GM19452 (cell line): ENCODE data around the gene KRT76.
"Not testable (repeated sequence)": the region's sequence is repeated elsewhere in the genome, so short reads cannot be mapped to it uniquely, and the experiment has no call there.

Experiments
- ATAC-seq: cut with Tn5 transposase; IDR thresholded peaks from one replicate; pipeline ENCODE4 v1.9.1; 2021; ENCODE audit not compliant: unreplicated experiment

The KRT76 gene

GRCh38 chr12:52797529-52797894 lies 20.4 kb upstream of the KRT76 start:
- ATAC-seq = no peak

GRCh38 chr12:52796839-52797528 lies 19.8 kb upstream of the KRT76 start:
- ATAC-seq = no peak

GRCh38 chr12:52796429-52796794 lies 19.3 kb upstream of the KRT76 start:
- no peak for ATAC-seq

DNA sequence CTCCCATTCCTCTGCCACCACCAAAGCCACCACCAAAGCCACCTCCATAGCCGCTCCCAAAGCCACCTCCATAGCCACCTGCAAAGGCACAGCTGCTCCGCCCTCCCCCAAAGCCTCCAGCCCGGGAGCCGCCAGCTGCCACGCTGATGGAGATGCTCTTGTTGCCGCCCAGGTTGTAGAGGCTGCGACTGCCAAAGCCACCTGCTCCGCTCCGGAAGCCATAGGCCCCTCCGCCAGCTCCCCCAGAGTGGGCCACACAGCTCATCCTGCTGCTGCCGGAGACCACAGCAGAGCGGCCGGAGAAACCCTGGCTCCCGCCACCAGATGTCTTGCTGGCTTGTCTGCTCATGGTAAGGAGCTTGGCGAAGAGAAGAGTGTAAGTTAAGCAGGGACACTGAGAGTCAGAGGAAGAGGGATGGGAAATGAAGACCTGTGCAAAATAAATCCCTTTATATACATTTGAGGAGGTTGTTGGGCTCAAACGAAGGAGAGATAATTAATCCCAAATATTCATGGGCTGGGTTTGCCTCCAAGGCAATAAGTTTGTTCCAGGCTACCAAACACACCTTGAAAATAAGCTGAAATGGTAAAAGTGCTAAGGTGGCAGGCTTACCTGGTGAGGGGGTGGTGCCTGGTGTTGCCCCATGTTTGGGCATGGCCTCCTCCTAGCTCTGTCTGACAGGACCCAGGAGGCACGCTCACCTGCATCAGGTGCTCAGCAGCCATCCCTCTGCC lies 18.7 kb upstream of the KRT76 start, which contains the start of gene KRT3:
Gene KRT3 (minus strand): TSS at position 424 of the 735 bp plus-strand sequence. CDS start 75 bp downstream, at position 349.
- ATAC-seq = no peak

DNA sequence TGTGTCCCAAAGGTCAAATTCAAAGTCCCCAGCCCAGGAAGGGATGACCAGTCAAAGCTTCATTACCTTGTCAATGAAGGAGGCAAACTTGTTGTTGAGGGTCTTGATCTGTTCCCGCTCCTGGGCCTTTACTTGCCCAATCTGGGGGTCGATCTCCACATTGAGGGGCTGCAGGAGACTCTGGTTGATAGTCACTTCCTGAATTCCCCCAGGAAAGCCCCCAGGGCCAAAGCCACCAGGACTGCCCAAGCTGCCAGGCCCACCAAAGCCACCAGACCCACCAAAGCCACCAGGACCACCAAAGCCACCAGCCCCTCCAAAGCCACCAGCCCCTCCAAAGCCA lies 18.2 kb upstream of the KRT76 start:
- ATAC-seq = not testable (repeated sequence)

DNA sequence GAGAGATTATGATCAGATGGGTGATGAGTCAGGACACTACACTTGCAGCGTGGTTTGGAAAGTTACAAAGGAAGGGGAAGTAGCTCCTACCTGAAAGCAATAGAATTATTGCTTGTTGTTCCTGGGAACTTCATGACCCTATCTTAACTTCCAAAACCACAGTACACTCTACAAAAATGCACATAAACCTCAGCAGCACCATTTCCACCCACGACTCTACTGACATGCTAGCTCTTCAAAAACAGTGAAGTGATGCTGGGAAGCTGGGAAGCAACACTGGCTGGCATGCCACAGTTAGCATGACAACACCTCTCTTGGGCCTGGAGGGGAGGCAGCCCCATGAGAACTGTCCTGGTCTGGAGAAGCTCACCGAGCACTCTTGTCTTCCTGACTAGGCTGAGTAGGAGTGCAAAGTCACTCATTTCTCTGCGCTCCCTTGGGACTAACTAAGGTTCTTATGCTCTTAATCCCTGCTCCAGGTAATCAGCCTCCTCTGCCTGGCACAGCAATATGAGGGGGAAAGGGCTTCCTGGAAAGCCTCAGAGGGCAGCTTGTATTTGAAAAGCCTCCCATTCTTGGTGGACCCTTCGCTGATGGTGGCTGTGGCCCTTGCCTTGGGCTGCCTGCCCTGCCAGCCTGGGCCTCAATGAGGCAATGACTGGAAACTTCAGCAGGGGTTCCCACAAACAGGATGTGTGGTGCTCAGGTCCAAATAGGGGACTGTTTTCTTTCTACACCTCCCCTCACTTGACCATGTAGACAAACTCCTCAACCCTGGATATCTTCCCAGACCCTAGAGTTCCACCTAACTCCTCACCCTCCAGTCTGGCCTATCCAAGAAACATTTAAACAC lies 17.6 kb upstream of the KRT76 start:
- ATAC-seq = no peak

- no peak for ATAC-seq
Measured at GRCh38 chr12:52792185-52793029, 15.3 kb upstream of the KRT76 start.

DNA sequence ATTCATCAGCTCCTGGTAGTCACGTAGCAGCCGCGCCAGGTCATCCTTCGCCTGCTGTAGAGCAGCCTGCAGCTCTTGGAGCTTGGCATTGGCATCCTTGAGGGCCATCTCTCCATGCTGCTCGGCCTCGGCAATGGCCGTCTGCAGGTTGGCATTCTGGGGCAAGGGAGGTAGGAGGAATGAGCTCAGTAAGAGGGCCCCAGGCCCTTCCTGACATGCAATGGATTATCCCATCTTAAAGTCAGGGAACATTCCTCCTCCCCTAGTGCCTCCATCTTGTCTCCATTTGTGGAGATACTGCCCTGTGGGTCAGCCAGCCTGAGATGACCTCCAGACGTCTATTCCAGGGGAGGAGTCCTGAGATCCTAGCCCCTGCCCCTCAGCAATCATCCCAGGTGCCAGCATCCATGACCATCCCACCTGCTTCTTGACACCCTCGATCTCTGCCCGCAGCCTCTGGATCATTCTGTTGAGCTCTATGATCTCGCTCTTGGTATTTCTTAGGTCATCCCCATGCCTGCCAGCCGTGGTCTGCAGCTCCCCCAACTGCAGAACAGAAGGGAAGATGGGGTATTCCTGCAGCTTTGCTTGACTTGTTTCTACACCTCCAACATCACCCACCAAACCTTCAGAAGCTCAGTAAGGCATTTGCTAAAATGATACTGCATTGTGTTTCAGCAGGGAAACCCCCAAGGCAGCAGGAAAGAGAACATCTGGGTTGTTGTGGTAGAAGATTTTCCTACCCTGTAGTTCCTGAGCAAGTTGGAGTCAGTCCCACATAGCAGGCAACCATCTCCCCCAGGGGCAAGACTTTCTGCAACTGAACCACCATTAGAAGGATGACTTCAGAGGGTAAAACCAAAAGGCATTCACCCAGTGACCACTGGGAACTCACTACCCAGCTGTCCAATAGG lies 14.4 kb upstream of the KRT76 start:
- no peak for ATAC-seq

GRCh38 chr12:52790427-52791270 lies 13.5 kb upstream of the KRT76 start:
- ATAC-seq = no peak

DNA sequence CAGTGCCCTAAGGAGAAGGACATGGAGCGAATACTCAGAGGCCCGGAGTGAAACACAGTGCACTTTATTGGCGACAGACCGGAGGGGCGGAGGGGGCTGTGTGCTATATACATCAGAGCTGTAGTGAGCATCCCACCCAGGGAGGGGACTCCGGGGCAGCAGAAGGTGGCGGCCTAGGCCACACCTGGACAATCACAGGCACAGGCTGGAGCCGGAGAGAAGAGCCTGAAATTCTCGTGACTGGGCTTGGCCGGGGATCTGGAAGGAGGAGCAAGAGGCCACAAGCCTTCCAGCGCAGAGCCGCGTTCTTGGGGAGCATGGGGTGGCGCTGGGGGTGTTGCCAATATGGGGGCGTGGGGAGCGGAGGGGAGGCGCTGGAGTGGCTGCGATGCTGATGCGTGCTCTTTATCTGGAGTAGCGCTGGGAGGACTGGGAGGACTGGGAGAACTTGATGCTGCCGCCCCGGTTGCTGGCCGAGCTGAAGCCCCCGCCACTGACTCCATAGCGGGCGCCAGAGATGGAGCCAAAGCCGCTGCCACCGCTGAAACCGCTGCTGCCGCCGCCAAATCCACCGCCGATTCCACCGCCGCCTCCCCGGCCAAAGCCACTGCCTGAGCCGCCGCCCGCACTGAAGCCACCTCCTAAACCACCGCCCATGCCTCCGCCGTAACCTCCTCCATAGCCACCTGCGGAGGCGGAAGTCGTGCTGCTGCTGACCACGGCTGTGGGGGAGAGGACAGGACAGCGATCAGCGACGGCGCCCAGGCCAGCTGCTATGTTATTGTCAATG lies 12.7 kb upstream of the KRT76 start:
- no peak for ATAC-seq

DNA sequence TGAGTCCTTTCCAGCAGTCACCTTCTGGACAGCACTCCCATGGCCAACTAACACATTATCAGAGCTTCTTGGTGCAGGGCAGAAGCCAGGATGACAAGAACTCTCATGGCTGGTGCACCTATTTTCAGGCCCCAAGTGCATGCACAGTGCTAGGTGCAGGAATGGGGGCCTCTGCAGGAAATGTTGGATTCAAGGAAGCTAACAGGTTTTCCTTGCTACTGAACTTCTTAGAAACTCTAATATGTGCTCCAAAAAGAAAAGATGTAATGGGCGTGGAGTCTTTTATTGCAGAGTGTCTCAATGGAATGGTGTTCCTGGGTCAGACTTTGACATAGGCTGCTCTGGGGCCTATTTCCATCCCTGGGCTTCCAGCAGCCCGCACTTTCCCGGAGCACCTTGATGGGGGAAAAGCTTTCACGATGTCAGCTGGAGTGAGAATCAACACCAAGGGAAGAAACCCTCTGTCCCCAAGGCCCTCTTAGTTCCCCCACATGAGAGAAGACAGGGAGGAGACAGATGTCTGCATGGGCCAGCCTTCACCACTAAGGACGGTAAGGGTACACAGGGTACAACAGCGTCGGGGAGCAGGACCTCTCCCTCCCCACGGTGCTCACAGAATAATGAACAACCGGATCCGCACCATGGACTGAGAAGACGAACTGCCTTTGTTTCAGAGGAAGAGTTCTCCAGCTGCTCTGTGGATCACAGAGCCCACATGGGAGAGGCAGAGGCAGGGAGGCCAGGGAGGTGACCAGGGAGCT lies 11.9 kb upstream of the KRT76 start:
- ATAC-seq = no peak

GRCh38 chr12:52788192-52788875 lies 11.2 kb upstream of the KRT76 start:
- no peak for ATAC-seq

DNA sequence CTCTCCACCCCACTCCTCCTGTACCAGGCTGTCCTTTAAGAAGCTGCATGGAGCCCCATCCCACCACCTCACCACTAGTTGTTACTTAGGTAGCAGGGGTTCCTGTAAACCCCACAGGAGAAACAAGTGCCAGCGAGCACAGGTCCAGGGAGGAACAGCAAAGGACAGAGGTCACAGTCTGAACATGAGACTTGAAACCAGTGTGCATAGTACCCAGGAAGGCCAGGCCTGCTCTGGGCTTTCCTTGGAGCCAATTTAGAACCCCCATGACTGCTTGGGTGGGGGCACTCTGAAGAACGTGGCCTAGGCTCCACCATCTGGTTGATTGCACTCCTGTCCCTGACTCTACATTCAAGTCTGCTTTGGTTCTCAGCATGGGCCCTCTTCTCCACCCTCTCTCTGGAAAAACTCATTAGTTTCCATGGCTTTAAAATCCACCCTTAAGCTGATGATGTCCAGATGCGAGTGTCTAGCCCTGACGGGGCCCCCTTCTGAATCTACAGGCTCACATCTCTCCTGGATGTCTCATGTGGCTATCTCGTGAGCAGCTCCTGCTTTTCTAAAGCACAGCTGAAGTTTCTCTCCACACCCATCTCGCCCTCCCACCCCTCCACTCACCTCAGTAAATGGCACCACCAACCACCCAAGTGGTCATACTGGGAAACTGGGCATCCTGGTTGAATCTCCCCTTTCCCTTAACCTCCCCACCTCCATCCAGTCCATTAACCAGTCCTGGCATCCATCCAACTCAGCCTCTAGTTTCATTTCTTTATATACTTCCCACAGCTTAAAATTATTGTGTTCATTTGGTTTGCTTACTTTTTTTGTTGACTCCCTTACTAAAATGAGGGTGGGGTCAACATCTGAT lies 10.4 kb upstream of the KRT76 start:
- ATAC-seq = no peak

GRCh38 chr12:52784909-52785308 lies 7.8 kb upstream of the KRT76 start:
- no peak for ATAC-seq

- ATAC-seq = no peak
Measured at GRCh38 chr12:52783563-52784316, 6.6 kb upstream of the KRT76 start.
